Subcutaneous adipose tissue (tissue), 4 donors: ENCODE data around the gene TSEN2. TPM values are rescaled to one million over a fixed set of nuclear protein-coding genes. Genes with fewer than 3 reads are reported as not detected.

Source experiments
- CTCF ChIP-seq: fragments of 450-650 bp; IDR thresholded peaks from one replicate; pipeline ENCODE4 v1.5.1; 2016; ENCODE audit warnings: low read depth, mild to moderate bottlenecking, control low read depth, antibody characterized with exemption, moderate library complexity
- small RNA-seq: library from RNA; depleted of rRNA; stranded (forward); fragments of <200 nt; gene quantifications from one replicate; pipeline ENCODE3, GENCODE V24; 2016
- total RNA-seq, 4 donors: library from RNA; depleted of rRNA; stranded (reverse); fragments of >200 nt; gene quantifications; one replicate each; pipeline ENCODE4 v1.1.0, GENCODE V29; 2016

The TSEN2 gene
- total RNA-seq, 4 donors from 2014 or later: 11.4 to 26.0 (median 15.1) TPM

GRCh38 chr3:12574661-12575060 is 90.4 kb downstream of the TSEN2 start:
- no peak for TF ChIP-seq CTCF

- no peak for TF ChIP-seq CTCF
Observed at GRCh38 chr3:12577379-12577778, 93.1 kb downstream of the TSEN2 start.

- TF ChIP-seq CTCF: no peak
Observed at GRCh38 chr3:12578742-12579141, 94.5 kb downstream of the TSEN2 start.

- no peak for TF ChIP-seq CTCF
Observed at GRCh38 chr3:12579456-12579855, 95.2 kb downstream of the TSEN2 start.

GRCh38 chr3:12579905-12580304 is 95.6 kb downstream of the TSEN2 start:
- TF ChIP-seq CTCF: no peak

- TF ChIP-seq CTCF: no peak
Observed at GRCh38 chr3:12582730-12583129, 98.5 kb downstream of the TSEN2 start.

Small RNA genes within 50 kb of the gene (small RNA-seq; reads per million reads assigned to genes)
- gene RF00017 (not detected), gene RNA5SP123 (not detected), gene RNU6-377P (not detected)

Other genes with a start within 250 kb of the TSEN2 start
- 100 to 1,000 TPM; 223 to 357 (median 337) TPM for gene PPARG, start 195.4 kb upstream of the TSEN2 start, total RNA-seq
- not detected for gene MKRN2OS, start 61.0 kb downstream of the TSEN2 start, total RNA-seq
- 10 to 100 TPM; 28.4 to 38.2 (median 31.1) TPM for gene MKRN2, start 72.6 kb downstream of the TSEN2 start, total RNA-seq
- 100 to 1,000 TPM in 1 of 4 donors, 10 to 100 TPM in 3; 81.1 to 104 (median 91.9) TPM for gene RAF1, start 179.6 kb downstream of the TSEN2 start, total RNA-seq